CD4-positive, alpha-beta T cell treated with Interleukin-17A for 1 hour (primary cell): ENCODE data around the gene ZCCHC7.
A peak's percentile ranks its signal among the peaks of the same experiment; 100 is the strongest.
"Not testable (repeated sequence)": the region's sequence is repeated elsewhere in the genome, so short reads cannot be mapped to it uniquely, and the experiment has no call there.

Source experiments
- DNase-seq: peaks from one replicate; pipeline ENCODE4 v3.0.0-alpha.2; 2020

ZCCHC7 gene

GRCh38 chr9:37382161-37382981 lies 262.0 kb downstream of the ZCCHC7 start:
- DNase-seq, result no peak

GRCh38 chr9:37382982-37383357 lies 262.6 kb downstream of the ZCCHC7 start:
- no peak for DNase-seq

- DNase-seq, result no peak
These were observed 263.0 kb downstream of the ZCCHC7 start for GRCh38 chr9:37383393-37383792.

GRCh38 chr9:37383876-37384746 lies 263.7 kb downstream of the ZCCHC7 start:
- DNase-seq, result no peak

GRCh38 chr9:37385286-37385685 lies 264.9 kb downstream of the ZCCHC7 start:
- no peak for DNase-seq

GRCh38 chr9:37386988-37387387 lies 266.6 kb downstream of the ZCCHC7 start:
- no peak for DNase-seq

- DNase-seq, result peak; percentile 42
These were observed 270.4 kb downstream of the ZCCHC7 start for GRCh38 chr9:37390759-37391158.

GRCh38 chr9:37392272-37392671 lies 271.9 kb downstream of the ZCCHC7 start:
- DNase-seq, result no peak

GRCh38 chr9:37395229-37395628 lies 274.9 kb downstream of the ZCCHC7 start:
- DNase-seq, result no peak

- DNase-seq, result no peak
These were observed 275.3 kb downstream of the ZCCHC7 start for GRCh38 chr9:37395663-37396062.

GRCh38 chr9:37397948-37398347 lies 277.6 kb downstream of the ZCCHC7 start:
- DNase-seq, result not testable (repeated sequence)

- DNase-seq, result no peak
These were observed 278.2 kb downstream of the ZCCHC7 start for GRCh38 chr9:37398464-37399025.

- no peak for DNase-seq
These were observed 279.0 kb downstream of the ZCCHC7 start for GRCh38 chr9:37399336-37399735.

- DNase-seq, result no peak
These were observed 284.2 kb downstream of the ZCCHC7 start for GRCh38 chr9:37404590-37404989.

- DNase-seq, result no peak
These were observed 285.0 kb downstream of the ZCCHC7 start for GRCh38 chr9:37405350-37405749.

- DNase-seq, result no peak
These were observed 285.5 kb downstream of the ZCCHC7 start for GRCh38 chr9:37405764-37406380.

- no peak for DNase-seq
These were observed 286.4 kb downstream of the ZCCHC7 start for GRCh38 chr9:37406603-37407401.

GRCh38 chr9:37407468-37407867 lies 287.1 kb downstream of the ZCCHC7 start:
- no peak for DNase-seq
